HG02571 (cell line): ENCODE data around the gene FSTL1.

Experiments used
- ATAC-seq: cut with Tn5 transposase; IDR thresholded peaks from one replicate; pipeline ENCODE4 v1.9.1; 2021; ENCODE audit warnings: mild to moderate bottlenecking, moderate library complexity; ENCODE audit not compliant: unreplicated experiment

FSTL1 gene

DNA sequence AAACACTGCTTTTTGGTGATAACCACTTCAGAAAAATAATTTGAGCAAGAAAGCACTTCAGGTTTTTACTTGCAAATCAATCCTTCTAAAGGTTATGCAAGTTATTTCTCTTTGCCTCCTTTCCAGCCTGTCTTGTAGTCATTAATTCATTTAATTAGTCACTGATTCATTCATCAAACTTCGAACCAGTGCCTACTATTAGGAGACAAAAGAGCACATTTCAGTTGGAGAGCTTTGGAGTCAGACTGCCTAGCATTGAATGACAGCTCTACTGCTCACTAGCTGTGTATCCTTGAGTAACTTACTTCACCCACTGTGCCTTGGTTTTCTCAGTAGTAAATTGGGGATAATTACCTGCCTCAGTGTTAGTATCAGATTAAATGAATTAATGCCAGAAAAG is 86.7 kb downstream of the FSTL1 start:
- no peak for ATAC-seq

DNA sequence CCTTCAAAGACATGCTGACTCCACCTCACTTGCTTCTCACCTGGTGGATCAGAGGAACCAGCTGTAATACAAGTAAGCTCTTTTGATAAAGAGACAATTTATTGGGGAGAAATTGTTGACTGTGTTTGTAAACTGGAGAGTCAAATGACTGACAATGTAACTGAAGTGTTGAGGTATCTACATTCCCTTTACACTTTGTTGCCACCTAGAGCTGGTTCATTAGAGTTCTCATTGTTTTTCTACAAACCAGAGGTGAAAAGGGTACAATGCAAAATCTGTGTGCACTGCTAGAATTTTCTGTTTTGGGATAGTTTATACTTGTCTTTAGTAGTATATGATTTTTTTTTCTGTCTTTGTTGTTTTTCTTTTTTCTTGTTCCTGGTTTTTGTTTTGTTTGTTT is 93.0 kb downstream of the FSTL1 start:
- ATAC-seq: no peak

- ATAC-seq: no peak
These were observed 95.3 kb downstream of the FSTL1 start for GRCh38 chr3:120355486-120355885.

DNA sequence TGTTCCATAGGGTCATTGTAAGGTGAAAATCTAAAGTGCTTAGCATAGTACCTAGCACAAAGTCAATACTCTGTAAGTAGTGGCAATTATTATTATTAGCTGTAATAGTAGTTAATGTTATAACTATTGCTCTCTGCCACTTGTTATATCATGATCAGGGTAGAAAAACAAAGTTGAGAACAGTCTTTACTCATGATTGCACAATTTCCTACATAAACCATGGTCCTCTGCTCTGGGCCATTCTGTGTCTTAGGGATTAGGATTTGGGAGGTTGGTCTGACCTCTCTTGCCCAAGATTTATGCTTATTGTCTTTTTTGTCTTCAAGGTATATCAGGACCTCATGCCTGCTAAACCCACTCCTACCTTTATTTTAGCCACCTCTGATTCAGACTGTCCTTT is 97.3 kb downstream of the FSTL1 start:
- ATAC-seq: no peak

DNA sequence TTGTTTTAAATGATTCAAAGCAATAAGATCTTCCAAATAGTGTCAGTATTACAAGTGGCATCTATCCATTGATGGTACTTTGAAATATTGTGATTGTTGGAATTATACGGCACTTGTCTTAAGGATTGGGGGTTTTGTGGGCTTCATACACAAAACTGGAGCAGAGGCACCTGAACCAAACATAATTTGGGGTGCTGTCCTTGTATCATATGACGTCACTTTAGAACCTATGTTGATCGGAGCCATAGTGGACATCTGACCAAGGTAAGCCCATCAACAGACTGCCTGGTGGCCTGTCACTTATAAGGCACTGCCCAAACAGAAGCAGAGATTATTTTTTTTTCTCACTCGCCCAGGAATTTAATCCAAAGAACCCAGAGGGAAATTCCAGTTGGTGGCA is 98.8 kb downstream of the FSTL1 start:
- no peak for ATAC-seq

DNA sequence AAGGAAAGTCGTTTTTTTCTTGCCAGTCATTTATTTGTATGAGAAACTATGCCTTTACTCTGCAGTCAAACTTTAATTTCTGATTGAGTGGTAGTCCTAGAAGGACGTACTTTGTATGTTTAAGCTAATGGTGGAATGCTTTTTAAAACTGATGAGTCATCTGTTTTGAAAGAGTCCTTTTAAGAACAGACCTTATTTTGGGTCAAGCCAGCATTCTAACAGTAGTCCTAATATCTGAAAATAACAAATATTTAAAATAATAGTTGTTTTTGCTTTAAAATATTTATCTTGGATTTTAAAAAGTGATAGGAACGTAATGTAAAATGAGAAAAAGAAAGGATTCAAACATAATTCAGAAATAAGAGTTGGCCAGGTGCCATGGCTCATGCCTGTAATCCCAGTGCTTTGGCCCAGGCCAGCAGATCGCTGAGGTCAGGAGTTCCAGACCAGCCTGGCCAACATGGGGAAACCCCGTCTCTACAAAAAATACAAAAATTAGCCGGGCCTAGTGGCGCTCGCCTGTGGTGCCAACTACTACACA is 100.3 kb downstream of the FSTL1 start:
- no peak for ATAC-seq

- no peak for ATAC-seq
These were observed 101.0 kb downstream of the FSTL1 start for GRCh38 chr3:120349855-120350125.

GRCh38 chr3:120348991-120349854 is 101.6 kb downstream of the FSTL1 start, which contains the start of gene LRRC58:
Gene LRRC58 (minus strand): TSS chr3:120349354. CDS start chr3:120349243, 111 bp downstream.
- peak; percentile 87 for ATAC-seq

DNA sequence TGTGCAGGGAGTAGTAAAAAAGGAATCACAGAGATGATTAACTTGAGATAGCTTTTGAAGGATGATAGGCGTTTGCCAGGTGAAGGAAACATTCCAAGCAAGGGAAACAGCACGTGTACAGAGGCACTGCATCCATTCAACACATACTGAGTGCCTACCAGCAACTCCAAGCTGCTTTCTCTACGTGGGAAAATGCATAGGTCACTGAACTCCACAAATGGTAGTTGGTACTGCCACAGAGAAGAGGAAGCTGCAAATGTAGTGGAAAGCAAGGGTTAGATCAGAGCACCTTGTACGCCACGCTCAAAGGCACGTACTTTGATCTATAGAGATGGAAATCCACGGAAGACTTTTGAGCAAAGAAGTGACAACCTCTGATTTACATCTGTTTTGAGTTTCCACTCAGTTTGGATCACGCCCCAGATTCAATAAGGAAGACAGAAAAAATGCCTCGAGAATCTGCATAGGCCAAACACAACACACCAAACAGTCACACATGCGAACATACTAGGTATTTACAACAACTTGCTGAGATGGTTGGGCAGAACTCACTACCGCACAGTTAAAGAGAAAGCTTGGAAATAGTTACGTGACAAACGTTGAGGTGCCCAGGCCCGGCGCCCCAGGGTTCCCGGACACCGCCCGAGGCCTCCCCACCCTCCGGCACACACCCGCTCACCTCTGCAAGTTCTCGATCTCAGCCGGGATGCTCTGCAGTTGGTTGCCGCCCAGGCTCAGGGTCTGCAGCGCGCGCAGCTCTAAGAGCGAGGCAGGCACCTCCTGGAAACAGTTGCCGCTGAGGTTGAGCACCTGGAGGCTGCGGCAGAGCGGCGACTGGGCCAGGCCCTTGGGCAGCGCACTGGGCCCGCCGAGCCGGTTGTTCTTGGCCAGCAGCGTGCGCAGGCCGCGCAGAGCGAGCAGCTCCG is 102.5 kb downstream of the FSTL1 start:
- ATAC-seq: peak; percentile 39

- ATAC-seq: no peak
These were observed 106.4 kb downstream of the FSTL1 start for GRCh38 chr3:120344349-120344748.
